HepG2 (cell line): Measurements from ENCODE around the gene SCAF8. TPM values are rescaled to one million over a fixed set of nuclear protein-coding genes. Genes with fewer than 3 reads are reported as not detected.
A peak's percentile ranks its signal among the peaks of the same experiment; 100 is the strongest.

Experiments used
- MIER3 ChIP-seq: IDR thresholded peaks from 2 replicates; pipeline ENCODE4 v1.6.1; 2016; ENCODE audit warnings: missing compliant biosample characterization, borderline replicate concordance
- MXI1 ChIP-seq: IDR thresholded peaks from 3 replicates; pipeline ENCODE4 v1.6.1; 2012; ENCODE audit warnings: low read depth, low read length, inconsistent platforms, borderline replicate concordance
- SOX6 ChIP-seq, 2 experiments: fragments of 450-650 bp in 1 of 2; sonication (generic) in 1 of 2; formaldehyde crosslinking in 1 of 2; IDR thresholded peaks; 2 replicates each; pipeline versions ENCODE4 v1.4.0 to v1.6.1; 2017 to 2020; ENCODE audit warnings: antibody characterized with exemption in 1 of 2, mild to moderate bottlenecking in 1 of 2, missing genetic modification reagents in 1 of 2
- ZC3H4 ChIP-seq: sonication (generic); formaldehyde crosslinking; IDR thresholded peaks from 2 replicates; pipeline ENCODE4 v1.4.0; 2020; ENCODE audit warnings: missing genetic modification reagents, borderline replicate concordance
- ZMYM3 ChIP-seq: sonication (generic); formaldehyde crosslinking; IDR thresholded peaks from 2 replicates; pipeline ENCODE4 v1.5.1; 2020; ENCODE audit warnings: mild to moderate bottlenecking, missing genetic modification reagents
- ZNF12 ChIP-seq: sonication (generic); formaldehyde crosslinking; IDR thresholded peaks from 2 replicates; pipeline ENCODE4 v1.5.0; 2020; ENCODE audit warnings: missing genetic modification reagents
- ZNF292 ChIP-seq: sonication (generic); formaldehyde crosslinking; IDR thresholded peaks from 2 replicates; pipeline ENCODE4 v1.8.1; 2022; ENCODE audit warnings: mild to moderate bottlenecking, low read depth, missing genetic modification reagents, borderline replicate concordance
- ZNF3 ChIP-seq: IDR thresholded peaks from 2 replicates; pipeline ENCODE4 v1.7.0; 2017; ENCODE audit warnings: inconsistent platforms
- ZNF333 ChIP-seq: sonication (generic); formaldehyde crosslinking; IDR thresholded peaks from 2 replicates; pipeline ENCODE4 v1.4.0; 2020; ENCODE audit warnings: mild to moderate bottlenecking, missing genetic modification reagents, borderline replicate concordance
- ZNF501 ChIP-seq: sonication (generic); formaldehyde crosslinking; IDR thresholded peaks from 2 replicates; pipeline ENCODE4 v1.5.1; 2020; ENCODE audit warnings: mild to moderate bottlenecking, moderate library complexity, missing genetic modification reagents
- ZNF607 ChIP-seq: sonication (generic); formaldehyde crosslinking; IDR thresholded peaks from 2 replicates; pipeline ENCODE4 v1.5.1; 2020; ENCODE audit warnings: missing genetic modification reagents, mild to moderate bottlenecking, borderline replicate concordance
- polyA plus RNA-seq, 8 experiments: library from polyadenylated mRNA; depleted of rRNA in 3 of 8; stranded (reverse) in 7 of 8; unstranded in 1 of 8; fragments of >200 nt; fragmentation: Illumina TruSeq in 4 of 8; extraction: Trizol in 4 of 8; gene quantifications; 2 replicates each; pipeline versions ENCODE4 v1.2.1 to v1.2.3, GENCODE V29; 2011 to 2016; ENCODE audit warnings: low read depth in 4 of 8, missing spikeins in 1 of 8, mixed read lengths in 1 of 8; ENCODE audit not compliant: insufficient read depth in 1 of 8
- total RNA-seq, 5 experiments: library from RNA; depleted of rRNA; stranded (reverse); fragments of >200 nt; fragmentation: Illumina TruSeq; extraction: Trizol; gene quantifications; 2 replicates each; pipeline ENCODE4 v1.2.3, GENCODE V29; 2016; ENCODE audit warnings: low read depth in 1 of 5
- TF ChIP-seq, protein P1 (sequence below): sonication (generic); formaldehyde crosslinking; IDR thresholded peaks from 2 replicates; pipeline ENCODE4 v1.8.1; 2023; ENCODE audit warnings: mild to moderate bottlenecking, moderate library complexity, missing genetic modification reagents
- TF ChIP-seq, protein P2 (sequence below): IDR thresholded peaks from 2 replicates; pipeline ENCODE4 v1.6.1; 2016; ENCODE audit warnings: missing compliant biosample characterization, missing genetic modification reagents, borderline replicate concordance
- TF ChIP-seq, protein P3 (sequence below): sonication (generic); formaldehyde crosslinking; IDR thresholded peaks from 2 replicates; pipeline ENCODE4 v1.8.1; 2023; ENCODE audit warnings: mild to moderate bottlenecking, inconsistent platforms, moderate library complexity, missing genetic modification reagents, borderline replicate concordance
- TF ChIP-seq, protein P4 (sequence below): sonication (generic); formaldehyde crosslinking; conservative IDR thresholded peaks from 2 replicates; pipeline ENCODE4 v1.4.0; 2020; ENCODE audit warnings: mild to moderate bottlenecking, missing genetic modification reagents, moderate library complexity
- TF ChIP-seq, protein P5 (sequence below): sonication (generic); formaldehyde crosslinking; IDR thresholded peaks from 2 replicates; pipeline ENCODE4 v1.4.0; 2020; ENCODE audit warnings: low read depth, missing genetic modification reagents

SCAF8 gene
- total and polyA plus RNA-seq, 2 of the 13 experiments (the other 11 are each of a cell fraction or from before 2014, with no cell fraction given), result 15.3 to 40.8 TPM

DNA sequence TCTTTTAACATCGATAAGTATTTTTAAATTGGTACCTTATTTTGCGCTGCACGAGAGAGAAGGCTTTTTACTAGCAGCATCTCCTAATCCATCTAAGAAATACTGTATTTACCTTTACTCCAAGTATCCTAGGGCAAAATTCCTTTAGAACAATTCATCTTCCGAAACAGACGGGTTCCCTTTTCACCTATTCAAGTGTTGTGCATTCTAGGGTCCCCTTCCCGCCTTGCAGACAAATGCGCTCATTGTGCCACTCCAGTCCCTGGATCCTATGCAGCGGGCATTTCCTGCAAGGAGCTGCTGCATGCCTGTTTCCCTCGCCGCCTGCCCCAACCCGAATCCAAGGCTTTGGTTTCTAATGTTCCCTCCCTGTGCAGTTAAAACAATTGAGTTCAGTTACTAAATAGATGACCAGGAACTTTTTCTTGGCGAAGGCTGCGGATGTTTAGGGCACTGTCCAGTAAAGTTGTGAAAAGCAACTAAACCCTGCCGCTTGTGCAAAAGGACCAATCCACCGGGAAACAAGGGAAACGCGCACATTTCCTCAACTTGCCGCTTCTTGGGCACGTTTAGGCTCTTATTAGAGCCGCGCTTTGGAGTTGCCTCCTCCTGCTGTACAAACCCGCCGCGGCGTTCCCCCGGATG is 556 bp upstream of the SCAF8 start (continued):
- TF ChIP-seq MXI1 (no peak), ZNF501 (peak; percentile 67; the same call in 1 of the 2 replicates), ZMYM3 (CRISPR knock-in tag) (no peak), SOX6 (IDR thresholded peaks at IDR 0.05) (no peak), SOX6 (CRISPR knock-in tag; IDR thresholded peaks at IDR 0.05) (peak; percentile 60), ZNF12 (CRISPR knock-in tag) (peak; percentile 50; the same call in 1 of the 2 replicates), ZNF3 (CRISPR knock-in tag) (0 out of 2 replicates have a peak, but pooled peaks have one; percentile 16), ZNF292 (CRISPR knock-in tag) (no peak), ZC3H4 (CRISPR knock-in tag) (0 out of 2 replicates have a peak, but pooled peaks have one; percentile 70), ZNF333 (CRISPR knock-in tag) (peak; percentile 78), ZNF607 (CRISPR knock-in tag) (peak; percentile 90), MIER3 (no peak)
- TF ChIP-seq, protein P1, sequence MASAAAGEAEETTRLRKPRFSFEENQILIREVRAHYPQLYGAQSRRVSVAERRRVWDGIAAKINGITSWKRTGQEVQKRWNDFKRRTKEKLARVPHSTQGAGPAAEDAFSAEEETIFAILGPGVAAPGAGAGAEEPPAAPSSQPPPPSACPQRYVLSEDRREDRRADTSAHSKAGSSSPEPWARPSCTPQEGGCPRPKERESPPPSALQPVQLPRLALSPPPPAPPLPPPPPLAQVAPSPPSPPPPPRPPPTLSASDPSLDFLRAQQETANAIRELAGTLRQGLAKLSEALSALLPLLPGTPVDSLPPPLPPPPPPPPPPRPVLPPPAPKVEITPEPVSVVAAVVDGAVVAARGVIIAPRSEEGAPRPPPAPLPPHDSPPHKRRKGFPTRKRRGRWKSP (CRISPR knock-in tag), result peak; percentile 13; the same call in 1 of the 2 replicates
- TF ChIP-seq, protein P2, sequence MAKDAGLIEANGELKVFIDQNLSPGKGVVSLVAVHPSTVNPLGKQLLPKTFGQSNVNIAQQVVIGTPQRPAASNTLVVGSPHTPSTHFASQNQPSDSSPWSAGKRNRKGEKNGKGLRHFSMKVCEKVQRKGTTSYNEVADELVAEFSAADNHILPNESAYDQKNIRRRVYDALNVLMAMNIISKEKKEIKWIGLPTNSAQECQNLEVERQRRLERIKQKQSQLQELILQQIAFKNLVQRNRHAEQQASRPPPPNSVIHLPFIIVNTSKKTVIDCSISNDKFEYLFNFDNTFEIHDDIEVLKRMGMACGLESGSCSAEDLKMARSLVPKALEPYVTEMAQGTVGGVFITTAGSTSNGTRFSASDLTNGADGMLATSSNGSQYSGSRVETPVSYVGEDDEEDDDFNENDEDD, result peak; percentile 35; the same call in 1 of the 2 replicates
- TF ChIP-seq, protein P3, sequence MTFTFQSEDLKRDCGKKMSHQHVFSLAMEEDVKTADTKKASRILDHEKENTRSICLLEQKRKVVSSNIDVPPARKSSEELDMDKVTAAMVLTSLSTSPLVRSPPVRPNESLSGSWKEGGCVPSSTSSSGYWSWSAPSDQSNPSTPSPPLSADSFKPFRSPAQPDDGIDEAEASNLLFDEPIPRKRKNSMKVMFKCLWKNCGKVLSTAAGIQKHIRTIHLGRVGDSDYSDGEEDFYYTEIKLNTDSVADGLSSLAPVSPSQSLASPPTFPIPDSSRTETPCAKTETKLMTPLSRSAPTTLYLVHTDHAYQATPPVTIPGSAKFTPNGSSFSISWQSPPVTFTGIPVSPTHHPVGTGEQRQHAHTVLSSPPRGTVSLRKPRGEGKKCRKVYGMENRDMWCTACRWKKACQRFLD (CRISPR knock-in tag), result 0 out of 2 replicates have a peak, but pooled peaks have one; percentile 56
- TF ChIP-seq, protein P4, sequence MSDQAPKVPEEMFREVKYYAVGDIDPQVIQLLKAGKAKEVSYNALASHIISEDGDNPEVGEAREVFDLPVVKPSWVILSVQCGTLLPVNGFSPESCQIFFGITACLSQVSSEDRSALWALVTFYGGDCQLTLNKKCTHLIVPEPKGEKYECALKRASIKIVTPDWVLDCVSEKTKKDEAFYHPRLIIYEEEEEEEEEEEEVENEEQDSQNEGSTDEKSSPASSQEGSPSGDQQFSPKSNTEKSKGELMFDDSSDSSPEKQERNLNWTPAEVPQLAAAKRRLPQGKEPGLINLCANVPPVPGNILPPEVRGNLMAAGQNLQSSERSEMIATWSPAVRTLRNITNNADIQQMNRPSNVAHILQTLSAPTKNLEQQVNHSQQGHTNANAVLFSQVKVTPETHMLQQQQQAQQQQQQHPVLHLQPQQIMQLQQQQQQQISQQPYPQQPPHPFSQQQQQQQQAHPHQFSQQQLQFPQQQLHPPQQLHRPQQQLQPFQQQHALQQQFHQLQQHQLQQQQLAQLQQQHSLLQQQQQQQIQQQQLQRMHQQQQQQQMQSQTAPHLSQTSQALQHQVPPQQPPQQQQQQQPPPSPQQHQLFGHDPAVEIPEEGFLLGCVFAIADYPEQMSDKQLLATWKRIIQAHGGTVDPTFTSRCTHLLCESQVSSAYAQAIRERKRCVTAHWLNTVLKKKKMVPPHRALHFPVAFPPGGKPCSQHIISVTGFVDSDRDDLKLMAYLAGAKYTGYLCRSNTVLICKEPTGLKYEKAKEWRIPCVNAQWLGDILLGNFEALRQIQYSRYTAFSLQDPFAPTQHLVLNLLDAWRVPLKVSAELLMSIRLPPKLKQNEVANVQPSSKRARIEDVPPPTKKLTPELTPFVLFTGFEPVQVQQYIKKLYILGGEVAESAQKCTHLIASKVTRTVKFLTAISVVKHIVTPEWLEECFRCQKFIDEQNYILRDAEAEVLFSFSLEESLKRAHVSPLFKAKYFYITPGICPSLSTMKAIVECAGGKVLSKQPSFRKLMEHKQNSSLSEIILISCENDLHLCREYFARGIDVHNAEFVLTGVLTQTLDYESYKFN, result peak; percentile 36
- TF ChIP-seq, protein P5, sequence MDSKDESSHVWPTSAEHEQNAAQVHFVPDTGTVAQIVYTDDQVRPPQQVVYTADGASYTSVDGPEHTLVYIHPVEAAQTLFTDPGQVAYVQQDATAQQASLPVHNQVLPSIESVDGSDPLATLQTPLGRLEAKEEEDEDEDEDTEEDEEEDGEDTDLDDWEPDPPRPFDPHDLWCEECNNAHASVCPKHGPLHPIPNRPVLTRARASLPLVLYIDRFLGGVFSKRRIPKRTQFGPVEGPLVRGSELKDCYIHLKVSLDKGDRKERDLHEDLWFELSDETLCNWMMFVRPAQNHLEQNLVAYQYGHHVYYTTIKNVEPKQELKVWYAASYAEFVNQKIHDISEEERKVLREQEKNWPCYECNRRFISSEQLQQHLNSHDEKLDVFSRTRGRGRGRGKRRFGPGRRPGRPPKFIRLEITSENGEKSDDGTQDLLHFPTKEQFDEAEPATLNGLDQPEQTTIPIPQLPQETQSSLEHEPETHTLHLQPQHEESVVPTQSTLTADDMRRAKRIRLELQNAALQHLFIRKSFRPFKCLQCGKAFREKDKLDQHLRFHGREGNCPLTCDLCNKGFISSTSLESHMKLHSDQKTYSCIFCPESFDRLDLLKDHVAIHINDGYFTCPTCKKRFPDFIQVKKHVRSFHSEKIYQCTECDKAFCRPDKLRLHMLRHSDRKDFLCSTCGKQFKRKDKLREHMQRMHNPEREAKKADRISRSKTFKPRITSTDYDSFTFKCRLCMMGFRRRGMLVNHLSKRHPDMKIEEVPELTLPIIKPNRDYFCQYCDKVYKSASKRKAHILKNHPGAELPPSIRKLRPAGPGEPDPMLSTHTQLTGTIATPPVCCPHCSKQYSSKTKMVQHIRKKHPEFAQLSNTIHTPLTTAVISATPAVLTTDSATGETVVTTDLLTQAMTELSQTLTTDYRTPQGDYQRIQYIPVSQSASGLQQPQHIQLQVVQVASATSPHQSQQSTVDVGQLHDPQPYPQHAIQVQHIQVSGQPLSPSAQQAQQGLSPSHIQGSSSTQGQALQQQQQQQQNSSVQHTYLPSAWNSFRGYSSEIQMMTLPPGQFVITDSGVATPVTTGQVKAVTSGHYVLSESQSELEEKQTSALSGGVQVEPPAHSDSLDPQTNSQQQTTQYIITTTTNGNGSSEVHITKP (CRISPR knock-in tag), result no peak
